ENCODE data around the gene GREB1. TPM values are rescaled to one million over a fixed set of nuclear protein-coding genes. Genes with fewer than 3 reads are reported as not detected.

The GREB1 gene
- total and polyA plus RNA-seq, 2 experiments from 2014 or later, result 12.0 to 35.0 TPM

DNA sequence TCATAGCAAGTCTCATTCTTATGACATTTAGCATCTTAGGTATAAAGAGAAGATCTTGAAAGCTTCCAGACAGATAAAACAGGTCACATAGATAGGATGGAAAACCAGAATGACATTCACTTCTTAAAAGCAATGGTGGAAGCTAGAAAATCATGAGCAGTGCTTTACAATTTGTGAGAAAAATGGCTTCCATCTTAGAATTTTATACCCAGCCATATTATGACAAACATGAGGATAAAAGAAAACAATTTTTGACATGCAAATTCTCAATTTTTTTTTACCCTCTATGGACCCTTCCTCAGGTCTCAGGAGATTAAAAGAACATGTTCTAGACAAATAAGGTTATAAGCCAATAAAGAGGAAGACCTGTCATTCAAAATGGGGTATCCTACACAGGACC, 129.0 kb downstream of the GREB1 start:
- H3K36me3 ChIP-seq (ENCODE audit: insufficient read depth), result no peaks in the 10 kb centered on the region
- DNase-seq (ENCODE audit: low spot score), result no peak
- no peaks in the 10 kb centered on the region for H3K79me2 ChIP-seq (replicated peaks; ENCODE audit: insufficient read depth)
- TF ChIP-seq EZH2 (IDR thresholded peaks at IDR 0.05; ENCODE audit: low read depth, unreplicated experiment) (no peak), ZNF114 (CRISPR knock-in tag; IDR thresholded peaks at IDR 0.05) (no peak), ZNF331 (CRISPR knock-in tag; IDR thresholded peaks at IDR 0.05; ENCODE audit: low read depth) (no peak), NANOG (IDR thresholded peaks at IDR 0.05; ENCODE audit: borderline replicate concordance) (no peak), STAT1 (IDR thresholded peaks at IDR 0.05; ENCODE audit: unreplicated experiment) (no peak), POLR2AphosphoS5 (IDR thresholded peaks at IDR 0.05; ENCODE audit: low read depth) (no peak), CTCF (conservative IDR thresholded peaks at IDR 0.05; ENCODE audit: low read depth in 2 of 2) (no peak), CREB1 (CRISPR knock-in tag; IDR thresholded peaks at IDR 0.05; ENCODE audit: low read depth) (no peak), JUNB (IDR thresholded peaks at IDR 0.05; ENCODE audit: unreplicated experiment) (no peak)
- TF ChIP-seq, protein P1, sequence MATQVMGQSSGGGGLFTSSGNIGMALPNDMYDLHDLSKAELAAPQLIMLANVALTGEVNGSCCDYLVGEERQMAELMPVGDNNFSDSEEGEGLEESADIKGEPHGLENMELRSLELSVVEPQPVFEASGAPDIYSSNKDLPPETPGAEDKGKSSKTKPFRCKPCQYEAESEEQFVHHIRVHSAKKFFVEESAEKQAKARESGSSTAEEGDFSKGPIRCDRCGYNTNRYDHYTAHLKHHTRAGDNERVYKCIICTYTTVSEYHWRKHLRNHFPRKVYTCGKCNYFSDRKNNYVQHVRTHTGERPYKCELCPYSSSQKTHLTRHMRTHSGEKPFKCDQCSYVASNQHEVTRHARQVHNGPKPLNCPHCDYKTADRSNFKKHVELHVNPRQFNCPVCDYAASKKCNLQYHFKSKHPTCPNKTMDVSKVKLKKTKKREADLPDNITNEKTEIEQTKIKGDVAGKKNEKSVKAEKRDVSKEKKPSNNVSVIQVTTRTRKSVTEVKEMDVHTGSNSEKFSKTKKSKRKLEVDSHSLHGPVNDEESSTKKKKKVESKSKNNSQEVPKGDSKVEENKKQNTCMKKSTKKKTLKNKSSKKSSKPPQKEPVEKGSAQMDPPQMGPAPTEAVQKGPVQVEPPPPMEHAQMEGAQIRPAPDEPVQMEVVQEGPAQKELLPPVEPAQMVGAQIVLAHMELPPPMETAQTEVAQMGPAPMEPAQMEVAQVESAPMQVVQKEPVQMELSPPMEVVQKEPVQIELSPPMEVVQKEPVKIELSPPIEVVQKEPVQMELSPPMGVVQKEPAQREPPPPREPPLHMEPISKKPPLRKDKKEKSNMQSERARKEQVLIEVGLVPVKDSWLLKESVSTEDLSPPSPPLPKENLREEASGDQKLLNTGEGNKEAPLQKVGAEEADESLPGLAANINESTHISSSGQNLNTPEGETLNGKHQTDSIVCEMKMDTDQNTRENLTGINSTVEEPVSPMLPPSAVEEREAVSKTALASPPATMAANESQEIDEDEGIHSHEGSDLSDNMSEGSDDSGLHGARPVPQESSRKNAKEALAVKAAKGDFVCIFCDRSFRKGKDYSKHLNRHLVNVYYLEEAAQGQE (IDR thresholded peaks at IDR 0.05; ENCODE audit: unreplicated experiment), result no peak
- TF ChIP-seq, protein P2, sequence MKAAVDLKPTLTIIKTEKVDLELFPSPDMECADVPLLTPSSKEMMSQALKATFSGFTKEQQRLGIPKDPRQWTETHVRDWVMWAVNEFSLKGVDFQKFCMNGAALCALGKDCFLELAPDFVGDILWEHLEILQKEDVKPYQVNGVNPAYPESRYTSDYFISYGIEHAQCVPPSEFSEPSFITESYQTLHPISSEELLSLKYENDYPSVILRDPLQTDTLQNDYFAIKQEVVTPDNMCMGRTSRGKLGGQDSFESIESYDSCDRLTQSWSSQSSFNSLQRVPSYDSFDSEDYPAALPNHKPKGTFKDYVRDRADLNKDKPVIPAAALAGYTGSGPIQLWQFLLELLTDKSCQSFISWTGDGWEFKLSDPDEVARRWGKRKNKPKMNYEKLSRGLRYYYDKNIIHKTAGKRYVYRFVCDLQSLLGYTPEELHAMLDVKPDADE (IDR thresholded peaks at IDR 0.05), result no peak
- TF ChIP-seq, protein P3, sequence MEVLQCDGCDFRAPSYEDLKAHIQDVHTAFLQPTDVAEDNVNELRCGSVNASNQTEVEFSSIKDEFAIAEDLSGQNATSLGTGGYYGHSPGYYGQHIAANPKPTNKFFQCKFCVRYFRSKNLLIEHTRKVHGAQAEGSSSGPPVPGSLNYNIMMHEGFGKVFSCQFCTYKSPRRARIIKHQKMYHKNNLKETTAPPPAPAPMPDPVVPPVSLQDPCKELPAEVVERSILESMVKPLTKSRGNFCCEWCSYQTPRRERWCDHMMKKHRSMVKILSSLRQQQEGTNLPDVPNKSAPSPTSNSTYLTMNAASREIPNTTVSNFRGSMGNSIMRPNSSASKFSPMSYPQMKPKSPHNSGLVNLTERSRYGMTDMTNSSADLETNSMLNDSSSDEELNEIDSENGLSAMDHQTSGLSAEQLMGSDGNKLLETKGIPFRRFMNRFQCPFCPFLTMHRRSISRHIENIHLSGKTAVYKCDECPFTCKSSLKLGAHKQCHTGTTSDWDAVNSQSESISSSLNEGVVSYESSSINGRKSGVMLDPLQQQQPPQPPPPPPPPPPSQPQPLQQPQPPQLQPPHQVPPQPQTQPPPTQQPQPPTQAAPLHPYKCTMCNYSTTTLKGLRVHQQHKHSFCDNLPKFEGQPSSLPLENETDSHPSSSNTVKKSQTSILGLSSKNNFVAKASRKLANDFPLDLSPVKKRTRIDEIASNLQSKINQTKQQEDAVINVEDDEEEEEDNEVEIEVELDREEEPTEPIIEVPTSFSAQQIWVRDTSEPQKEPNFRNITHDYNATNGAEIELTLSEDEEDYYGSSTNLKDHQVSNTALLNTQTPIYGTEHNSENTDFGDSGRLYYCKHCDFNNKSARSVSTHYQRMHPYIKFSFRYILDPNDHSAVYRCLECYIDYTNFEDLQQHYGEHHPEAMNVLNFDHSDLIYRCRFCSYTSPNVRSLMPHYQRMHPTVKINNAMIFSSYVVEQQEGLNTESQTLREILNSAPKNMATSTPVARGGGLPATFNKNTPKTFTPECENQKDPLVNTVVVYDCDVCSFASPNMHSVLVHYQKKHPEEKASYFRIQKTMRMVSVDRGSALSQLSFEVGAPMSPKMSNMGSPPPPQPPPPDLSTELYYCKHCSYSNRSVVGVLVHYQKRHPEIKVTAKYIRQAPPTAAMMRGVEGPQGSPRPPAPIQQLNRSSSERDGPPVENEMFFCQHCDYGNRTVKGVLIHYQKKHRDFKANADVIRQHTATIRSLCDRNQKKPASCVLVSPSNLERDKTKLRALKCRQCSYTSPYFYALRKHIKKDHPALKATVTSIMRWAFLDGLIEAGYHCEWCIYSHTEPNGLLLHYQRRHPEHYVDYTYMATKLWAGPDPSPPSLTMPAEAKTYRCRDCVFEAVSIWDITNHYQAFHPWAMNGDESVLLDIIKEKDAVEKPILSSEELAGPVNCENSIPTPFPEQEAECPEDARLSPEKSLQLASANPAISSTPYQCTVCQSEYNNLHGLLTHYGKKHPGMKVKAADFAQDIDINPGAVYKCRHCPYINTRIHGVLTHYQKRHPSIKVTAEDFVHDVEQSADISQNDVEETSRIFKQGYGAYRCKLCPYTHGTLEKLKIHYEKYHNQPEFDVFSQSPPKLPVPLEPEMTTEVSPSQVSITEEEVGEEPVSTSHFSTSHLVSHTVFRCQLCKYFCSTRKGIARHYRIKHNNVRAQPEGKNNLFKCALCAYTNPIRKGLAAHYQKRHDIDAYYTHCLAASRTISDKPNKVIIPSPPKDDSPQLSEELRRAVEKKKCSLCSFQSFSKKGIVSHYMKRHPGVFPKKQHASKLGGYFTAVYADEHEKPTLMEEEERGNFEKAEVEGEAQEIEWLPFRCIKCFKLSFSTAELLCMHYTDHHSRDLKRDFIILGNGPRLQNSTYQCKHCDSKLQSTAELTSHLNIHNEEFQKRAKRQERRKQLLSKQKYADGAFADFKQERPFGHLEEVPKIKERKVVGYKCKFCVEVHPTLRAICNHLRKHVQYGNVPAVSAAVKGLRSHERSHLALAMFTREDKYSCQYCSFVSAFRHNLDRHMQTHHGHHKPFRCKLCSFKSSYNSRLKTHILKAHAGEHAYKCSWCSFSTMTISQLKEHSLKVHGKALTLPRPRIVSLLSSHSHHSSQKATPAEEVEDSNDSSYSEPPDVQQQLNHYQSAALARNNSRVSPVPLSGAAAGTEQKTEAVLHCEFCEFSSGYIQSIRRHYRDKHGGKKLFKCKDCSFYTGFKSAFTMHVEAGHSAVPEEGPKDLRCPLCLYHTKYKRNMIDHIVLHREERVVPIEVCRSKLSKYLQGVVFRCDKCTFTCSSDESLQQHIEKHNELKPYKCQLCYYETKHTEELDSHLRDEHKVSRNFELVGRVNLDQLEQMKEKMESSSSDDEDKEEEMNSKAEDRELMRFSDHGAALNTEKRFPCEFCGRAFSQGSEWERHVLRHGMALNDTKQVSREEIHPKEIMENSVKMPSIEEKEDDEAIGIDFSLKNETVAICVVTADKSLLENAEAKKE (CRISPR knock-in tag; IDR thresholded peaks at IDR 0.05), result no peak
- no peaks in the 10 kb centered on the region for H3K9me2 ChIP-seq (ENCODE audit: insufficient read depth)
- H3F3A ChIP-seq (replicated peaks; ENCODE audit: low read depth), result no peaks in the 10 kb centered on the region
- no peak overlapping the region for H3K4me3 Mint-ChIP-seq
- no peak overlapping the region for H3K27ac ChIP-seq (ENCODE audit: low read depth)
- ATAC-seq, result no peak
- no peak overlapping the region for H3K4me2 ChIP-seq
- H3K4me1 ChIP-seq (ENCODE audit: insufficient read depth), result no peaks in the 10 kb centered on the region
- peaks cover 4% of the 10 kb centered on the region; the same call in 1 of the 2 replicates for H3K27me3 ChIP-seq (ENCODE audit: insufficient read depth)
- H3K36me3 Mint-ChIP-seq (ENCODE audit: low read depth), result peaks cover 3% of the 10 kb centered on the region; the same call in 1 of the 3 replicates
- peaks cover 13% of the 10 kb centered on the region for H3K27me3 Mint-ChIP-seq (ENCODE audit: insufficient read depth, low read depth, poor library complexity)
- peaks cover 5% of the 10 kb centered on the region for H3K9me3 Mint-ChIP-seq
- no peak overlapping the region for H3K27ac Mint-ChIP-seq
- H2AFZ ChIP-seq, result no peak overlapping the region
- no peaks in the 10 kb centered on the region for H3K4me1 Mint-ChIP-seq
- no peaks in the 10 kb centered on the region for H4K20me1 ChIP-seq (replicated peaks; ENCODE audit: insufficient read depth)
- H3K4me3 ChIP-seq, result no peak overlapping the region
